Thyroid gland (tissue), 4 donors: ENCODE measurements around the gene FHIT. TPM values are rescaled to one million over a fixed set of nuclear protein-coding genes. Genes with fewer than 3 reads are reported as not detected.

Experiments
- DNase-seq, 2 donors: peaks; one replicate each; pipeline ENCODE4 v3.0.0-alpha.2; 2019
- H3K27ac ChIP-seq, 3 donors: fragments of 200-600 bp; sonication (generic); 1 replicate in 2 of 3; 2 replicates in 1 of 3; pipeline ENCODE4 v1.5.1; 2016 to 2019; ENCODE audit warnings: mild to moderate bottlenecking in 1 of 3, moderate library complexity in 1 of 3
- H3K27me3 ChIP-seq: fragments of 200-600 bp; sonication (generic); one replicate; pipeline ENCODE4 v1.5.1; 2019
- H3K36me3 ChIP-seq, 2 donors: fragments of 200-600 bp; sonication (generic); one replicate each; pipeline ENCODE4 v1.5.1; 2016 to 2019
- H3K4me1 ChIP-seq, 2 donors: fragments of 200-600 bp; sonication (generic); one replicate each; pipeline ENCODE4 v1.5.1; 2017 to 2019
- H3K4me3 ChIP-seq, 3 donors: fragments of 200-600 bp; sonication (generic); replicated peaks in 1 of 3; 1 replicate in 2 of 3; 2 replicates in 1 of 3; pipeline ENCODE4 v1.5.1; 2016; ENCODE audit warnings: mild to moderate bottlenecking in 1 of 3
- H3K9me3 ChIP-seq: fragments of 200-600 bp; sonication (generic); one replicate; pipeline ENCODE4 v1.5.1; 2017
- POLR2A ChIP-seq, 2 donors: fragments of 450-650 bp; IDR thresholded peaks; one replicate each; pipeline ENCODE4 v1.6.1; 2017; ENCODE audit warnings: antibody characterized with exemption in 2 of 2, mild to moderate bottlenecking in 2 of 2, moderate library complexity in 1 of 2
- WGBS, 2 donors: methylation state at CpG; one replicate each; pipeline ENCODE4 v1.1.5; 2017; 5-methylcytosine and 5-hydroxymethylcytosine counted together
- intact Hi-C: fragments of 100-400 bp; cut with DNase I; formaldehyde crosslinking; loops from one replicate; pipeline ENCODE4 v1.15.1; 2023
- total RNA-seq, 4 donors: library from RNA; depleted of rRNA; stranded (reverse); fragments of >200 nt; gene quantifications; one replicate each; pipeline ENCODE4 v1.2.3, GENCODE V29; 2016
- TF ChIP-seq, protein P1 (sequence below), 6 experiments: fragments of 200-600 bp in 3 of 6; fragments of 450-650 bp in 3 of 6; sonication (generic) in 3 of 6; IDR thresholded peaks; one replicate each; pipeline ENCODE4 v1.5.1; 2016 to 2019; ENCODE audit warnings: antibody characterized with exemption in 6 of 6, mild to moderate bottlenecking in 2 of 6, inconsistent platforms in 1 of 6, moderate library complexity in 1 of 6

Gene FHIT
- total RNA-seq, 4 donors from 2014 or later, result 12.2 to 18.9 (median 16.2) TPM

- no peaks in the 10 kb centered on the region for H3K27me3 ChIP-seq
- no peaks in the 10 kb centered on the region for H3K36me3 ChIP-seq
- intact Hi-C loops, result no loop called here
- WGBS, 2 donors, result 94 to 95% methylated on average over 6 of the region's 6 CpGs
- no peak overlapping the region for H3K27ac ChIP-seq
- H3K4me1 ChIP-seq, result no peaks in the 10 kb centered on the region
- no peak overlapping the region for H3K4me3 ChIP-seq
- no peak for TF ChIP-seq POLR2A (IDR thresholded peaks at IDR 0.05)
- TF ChIP-seq, protein P1, sequence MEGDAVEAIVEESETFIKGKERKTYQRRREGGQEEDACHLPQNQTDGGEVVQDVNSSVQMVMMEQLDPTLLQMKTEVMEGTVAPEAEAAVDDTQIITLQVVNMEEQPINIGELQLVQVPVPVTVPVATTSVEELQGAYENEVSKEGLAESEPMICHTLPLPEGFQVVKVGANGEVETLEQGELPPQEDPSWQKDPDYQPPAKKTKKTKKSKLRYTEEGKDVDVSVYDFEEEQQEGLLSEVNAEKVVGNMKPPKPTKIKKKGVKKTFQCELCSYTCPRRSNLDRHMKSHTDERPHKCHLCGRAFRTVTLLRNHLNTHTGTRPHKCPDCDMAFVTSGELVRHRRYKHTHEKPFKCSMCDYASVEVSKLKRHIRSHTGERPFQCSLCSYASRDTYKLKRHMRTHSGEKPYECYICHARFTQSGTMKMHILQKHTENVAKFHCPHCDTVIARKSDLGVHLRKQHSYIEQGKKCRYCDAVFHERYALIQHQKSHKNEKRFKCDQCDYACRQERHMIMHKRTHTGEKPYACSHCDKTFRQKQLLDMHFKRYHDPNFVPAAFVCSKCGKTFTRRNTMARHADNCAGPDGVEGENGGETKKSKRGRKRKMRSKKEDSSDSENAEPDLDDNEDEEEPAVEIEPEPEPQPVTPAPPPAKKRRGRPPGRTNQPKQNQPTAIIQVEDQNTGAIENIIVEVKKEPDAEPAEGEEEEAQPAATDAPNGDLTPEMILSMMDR (IDR thresholded peaks at IDR 0.05), result no peak
- DNase-seq, result no peak
- H3K9me3 ChIP-seq, result no peaks in the 10 kb centered on the region
These were observed 1452.7 kb downstream of the FHIT start for GRCh38 chr3:59798372-59799086.

DNA sequence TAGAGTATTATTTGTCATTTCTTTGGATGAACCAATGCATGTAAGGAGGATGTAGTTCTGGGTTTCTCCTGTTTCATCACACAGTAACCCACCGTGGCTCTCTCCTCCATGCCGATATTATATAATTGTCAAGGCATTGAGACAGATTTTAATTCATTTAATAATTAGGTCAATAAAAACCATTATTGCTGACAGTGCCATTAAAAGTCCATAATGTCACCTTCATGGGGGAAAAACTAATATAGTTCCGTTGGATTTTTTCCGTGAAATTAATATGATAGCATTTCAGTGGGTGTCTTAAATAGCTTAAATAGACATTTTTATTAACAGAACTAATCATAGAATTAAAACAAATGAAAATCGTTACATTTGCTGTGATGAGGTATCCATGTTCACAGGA lies 1453.7 kb downstream of the FHIT start:
- Histone ChIP-seq H3K36me3 (no peaks in the 10 kb centered on the region), H3K9me3 (no peaks in the 10 kb centered on the region), H3K4me3 (no peak overlapping the region), H3K4me1 (no peaks in the 10 kb centered on the region), H3K27ac (no peak overlapping the region), H3K27me3 (no peaks in the 10 kb centered on the region)
- 96 to 97% methylated on average over 5 of the region's 5 CpGs for WGBS, 2 donors
- intact Hi-C loops, result no loop called here
- no peak for DNase-seq
- TF ChIP-seq, protein P1 (IDR thresholded peaks at IDR 0.05), result no peak
- no peak for TF ChIP-seq POLR2A (IDR thresholded peaks at IDR 0.05)

- intact Hi-C loops, result no loop called here
- no peak for TF ChIP-seq POLR2A (IDR thresholded peaks at IDR 0.05)
- TF ChIP-seq, protein P1 (IDR thresholded peaks at IDR 0.05), result no peak
- H3K27ac ChIP-seq, result no peak overlapping the region
- H3K27me3 ChIP-seq, result no peaks in the 10 kb centered on the region
- H3K4me3 ChIP-seq, result no peak overlapping the region
- WGBS, 2 donors, result 88 to 93% methylated on average over 2 of the region's 2 CpGs
- H3K4me1 ChIP-seq, result no peaks in the 10 kb centered on the region
- no peaks in the 10 kb centered on the region for H3K9me3 ChIP-seq
- no peak for DNase-seq
- no peaks in the 10 kb centered on the region for H3K36me3 ChIP-seq
These were observed 1454.8 kb downstream of the FHIT start for GRCh38 chr3:59796456-59796855.

DNA sequence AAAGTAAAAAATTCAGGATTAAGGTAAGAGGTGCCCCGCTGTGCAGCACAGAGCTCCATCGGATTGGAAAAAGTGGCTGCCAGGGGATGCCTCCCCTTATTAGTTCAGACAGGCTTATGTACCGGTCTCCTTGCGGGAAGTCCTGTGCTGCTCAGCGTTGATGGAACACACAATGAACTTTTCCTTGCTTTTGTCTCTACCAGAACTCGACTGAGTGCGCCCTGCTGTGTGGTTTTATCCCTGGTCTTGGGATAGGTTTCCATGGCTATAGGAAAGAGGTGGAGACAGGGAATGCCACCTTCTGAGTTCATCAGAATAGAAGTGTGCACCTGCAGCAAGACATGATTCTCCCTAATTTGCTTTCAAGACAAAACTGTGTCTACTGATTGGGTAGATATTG lies 1455.5 kb downstream of the FHIT start:
- Histone ChIP-seq H3K27me3 (no peaks in the 10 kb centered on the region), H3K4me1 (no peaks in the 10 kb centered on the region), H3K9me3 (no peaks in the 10 kb centered on the region), H3K27ac (no peak overlapping the region), H3K4me3 (no peak overlapping the region), H3K36me3 (no peaks in the 10 kb centered on the region)
- no peak for DNase-seq
- intact Hi-C loops, result no loop called here
- no peak for TF ChIP-seq POLR2A (IDR thresholded peaks at IDR 0.05)
- TF ChIP-seq, protein P1 (IDR thresholded peaks at IDR 0.05), result no peak
- WGBS, 2 donors, result 95 to 97% methylated on average over 7 of the region's 7 CpGs

DNA sequence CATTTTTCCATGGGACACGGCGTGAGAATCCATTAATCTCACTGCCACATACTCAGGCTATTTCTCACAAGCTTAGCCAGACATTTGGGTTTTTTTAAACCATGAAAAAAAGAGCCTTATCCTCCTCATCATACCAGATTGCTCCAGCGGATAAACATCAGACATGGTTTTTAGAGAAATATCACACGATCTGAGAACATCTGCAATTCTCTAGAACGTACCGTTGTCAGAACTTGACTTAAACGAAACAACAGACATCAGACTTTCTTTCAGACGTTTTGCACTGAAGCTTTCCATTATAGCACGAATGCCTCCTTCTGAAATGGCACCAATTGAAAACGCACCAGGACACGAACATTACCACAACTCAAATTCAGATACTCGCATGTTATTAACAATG lies 1457.3 kb downstream of the FHIT start:
- H3K27ac ChIP-seq, result no peak overlapping the region
- H3K4me3 ChIP-seq, result no peak overlapping the region
- 88 to 89% methylated on average over 12 of the region's 12 CpGs for WGBS, 2 donors
- no peaks in the 10 kb centered on the region for H3K27me3 ChIP-seq
- DNase-seq, result no peak
- no peaks in the 10 kb centered on the region for H3K9me3 ChIP-seq
- H3K36me3 ChIP-seq, result no peaks in the 10 kb centered on the region
- no peak for TF ChIP-seq POLR2A (IDR thresholded peaks at IDR 0.05)
- TF ChIP-seq, protein P1 (IDR thresholded peaks at IDR 0.05), result no peak
- intact Hi-C loops, result no loop called here
- no peaks in the 10 kb centered on the region for H3K4me1 ChIP-seq
